ENCODE measurements around the gene SHF.

Gene SHF

GRCh38 chr15:45199136-45199810 is 11.5 kb upstream of the SHF start:
- peak; percentile 33 for DNase-seq

GRCh38 chr15:45198337-45199135 is 10.8 kb upstream of the SHF start:
- DNase-seq: peak; percentile 98

- no peak for DNase-seq
Measured at GRCh38 chr15:45197512-45197911, 9.7 kb upstream of the SHF start.

GRCh38 chr15:45187578-45187893 is 230 bp downstream of the SHF start:
- DNase-seq: no peak

- DNase-seq: no peak
Measured at GRCh38 chr15:45186771-45187577, 792 bp downstream of the SHF start.

- DNase-seq: no peak
Measured at GRCh38 chr15:45185903-45186770, 1.6 kb downstream of the SHF start.

- no peak for DNase-seq
Measured at GRCh38 chr15:45185069-45185779, 2.5 kb downstream of the SHF start.

GRCh38 chr15:45184562-45185041 is 3.2 kb downstream of the SHF start:
- no peak for DNase-seq

GRCh38 chr15:45183511-45183910 is 4.3 kb downstream of the SHF start:
- DNase-seq: no peak

GRCh38 chr15:45182996-45183395 is 4.8 kb downstream of the SHF start:
- DNase-seq: no peak

- DNase-seq: no peak
Measured at GRCh38 chr15:45181491-45182285, 6.1 kb downstream of the SHF start.

GRCh38 chr15:45180648-45181436 is 6.9 kb downstream of the SHF start:
- no peak for DNase-seq

- DNase-seq: peak; percentile 21
Measured at GRCh38 chr15:45180201-45180600, 7.6 kb downstream of the SHF start.

GRCh38 chr15:45179221-45179985 is 8.4 kb downstream of the SHF start:
- peak; percentile 34 for DNase-seq

- no peak for DNase-seq
Measured at GRCh38 chr15:45177285-45177684, 10.5 kb downstream of the SHF start.

GRCh38 chr15:45174577-45174976 is 13.2 kb downstream of the SHF start:
- no peak for DNase-seq

GRCh38 chr15:45174069-45174468 is 13.7 kb downstream of the SHF start:
- DNase-seq: no peak

GRCh38 chr15:45171912-45172311 is 15.9 kb downstream of the SHF start:
- no peak for DNase-seq

Data from CD4-positive, alpha-beta T cell treated with Interferon gamma for 1 hour (primary cell).